Measurements from ENCODE around the gene CKB.

The CKB gene

DNA sequence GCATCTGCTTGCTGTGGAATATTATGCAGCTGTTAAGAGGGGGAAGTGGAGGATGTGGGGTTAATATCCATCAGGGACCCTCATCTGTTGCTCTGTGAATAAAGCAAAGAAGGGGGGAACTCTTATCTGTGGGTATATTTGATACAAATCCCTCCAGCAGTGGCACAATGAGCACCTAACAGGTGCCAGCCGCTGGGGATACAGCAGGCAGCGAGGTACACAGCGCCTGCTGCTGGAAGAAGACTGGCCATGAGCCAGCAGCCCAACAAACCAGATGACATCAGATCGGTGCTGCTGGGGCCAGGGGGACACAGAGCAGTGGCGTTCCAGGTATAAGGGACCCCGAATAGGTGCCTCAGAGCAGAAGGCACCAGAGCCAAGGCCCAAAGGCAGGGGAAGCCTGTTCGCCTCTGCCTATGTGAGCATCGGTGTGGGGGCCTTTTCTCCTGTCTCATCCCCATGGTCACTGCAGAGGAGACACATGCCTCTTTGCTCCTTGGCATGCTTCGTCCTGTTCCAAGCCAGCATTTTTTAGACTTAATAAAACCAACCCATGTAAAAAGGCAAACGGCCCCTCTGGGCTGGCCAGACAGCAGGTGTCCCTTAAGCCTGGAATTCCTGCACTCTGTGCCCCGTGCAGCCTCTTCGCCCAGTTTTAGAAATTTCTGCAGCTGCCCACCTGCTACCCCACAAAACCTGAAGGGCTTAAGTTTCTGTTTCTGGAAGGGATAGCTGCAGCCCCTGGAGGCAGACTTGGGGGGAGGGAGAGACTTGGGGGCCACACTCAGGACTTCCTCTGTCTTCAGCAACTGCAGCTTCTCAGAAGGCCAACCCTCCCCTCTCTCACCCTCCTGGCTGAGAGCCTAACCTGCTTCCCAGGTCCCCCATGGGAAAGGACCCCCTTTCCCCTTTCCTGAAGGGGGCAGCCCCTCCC, 1.6 kb upstream of the CKB start:
- in situ Hi-C loops (cut with HindIII; ENCODE audit: low sequenced_read_pairs), result no loop called here
- DNase-seq (ENCODE audit: low read depth), result no peak

GRCh38 chr14:103523575-103523954, 935 bp upstream of the CKB start:
- no peak overlapping the region for H3K4me3 ChIP-seq (ENCODE audit: low read depth, low read length)
- in situ Hi-C loops (cut with HindIII; ENCODE audit: low sequenced_read_pairs), result no loop called here
- TF ChIP-seq CTCF (IDR thresholded peaks at IDR 0.05; ENCODE audit: low read depth, low read length, missing control alignments), result no peak
- no peak for DNase-seq (ENCODE audit: low read depth)

More for the DNA sequence above, 1.6 kb upstream of the CKB start:
- no peak overlapping the region for H3K4me3 ChIP-seq (ENCODE audit: low read depth, low read length)
- TF ChIP-seq CTCF (IDR thresholded peaks at IDR 0.05; ENCODE audit: low read depth, low read length, missing control alignments), result no peak

GRCh38 chr14:103521951-103522563, 573 bp downstream of the CKB start:
- DNase-seq (ENCODE audit: low read depth), result no peak
- no peak for TF ChIP-seq CTCF (IDR thresholded peaks at IDR 0.05; ENCODE audit: low read depth, low read length, missing control alignments)
- in situ Hi-C loops (cut with HindIII; ENCODE audit: low sequenced_read_pairs), result no loop called here
- H3K4me3 ChIP-seq (ENCODE audit: low read depth, low read length), result peak overlapping the region; percentile 32

DNA sequence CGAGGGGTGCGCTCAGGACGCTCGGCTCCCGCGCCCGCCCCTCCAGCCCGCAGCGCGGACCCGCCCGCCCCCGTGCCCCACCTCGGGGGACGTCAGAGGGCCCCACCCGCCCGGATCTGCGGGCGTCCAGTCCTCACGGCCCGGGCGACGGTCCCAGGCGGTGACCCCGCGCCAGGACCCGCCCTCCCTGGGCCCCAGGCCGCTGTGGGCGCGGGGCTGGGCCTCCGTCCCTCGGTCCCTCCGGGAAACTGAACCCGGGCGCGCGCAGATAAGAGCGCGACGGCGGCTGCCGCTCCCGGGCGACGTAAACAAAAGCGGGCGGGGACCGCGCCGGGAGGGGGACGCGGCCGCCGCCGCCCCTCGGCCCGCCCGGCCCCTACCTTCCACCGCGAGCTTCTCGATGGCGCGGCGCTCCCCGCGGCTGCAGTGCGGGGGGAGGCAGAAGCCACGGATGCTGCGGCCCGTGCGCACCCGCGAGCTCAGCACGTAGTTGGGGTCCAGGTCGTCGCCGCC, 1.1 kb downstream of the CKB start:
- no peak for TF ChIP-seq CTCF (IDR thresholded peaks at IDR 0.05; ENCODE audit: low read depth, low read length, missing control alignments)
- peak overlapping the region; percentile 38 for H3K4me3 ChIP-seq (ENCODE audit: low read depth, low read length)
- DNase-seq (ENCODE audit: low read depth), result no peak
- in situ Hi-C loops (cut with HindIII; ENCODE audit: low sequenced_read_pairs), result no loop called here

- in situ Hi-C loops (cut with HindIII; ENCODE audit: low sequenced_read_pairs), result no loop called here
- H3K4me3 ChIP-seq (ENCODE audit: low read depth, low read length), result peak overlapping the region; percentile 38
- TF ChIP-seq CTCF (IDR thresholded peaks at IDR 0.05; ENCODE audit: low read depth, low read length, missing control alignments), result peak; percentile 48
- DNase-seq (ENCODE audit: low read depth), result no peak
These were observed 1.8 kb downstream of the CKB start for GRCh38 chr14:103520657-103521437.

- in situ Hi-C loops (cut with HindIII; ENCODE audit: low sequenced_read_pairs), result no loop called here
- TF ChIP-seq CTCF (IDR thresholded peaks at IDR 0.05; ENCODE audit: low read depth, low read length, missing control alignments), result no peak
- no peak for DNase-seq (ENCODE audit: low read depth)
- H3K4me3 ChIP-seq (ENCODE audit: low read depth, low read length), result no peak overlapping the region
These were observed 2.4 kb downstream of the CKB start for GRCh38 chr14:103520269-103520656.
